Neural progenitor cell (in vitro differentiated cells): ENCODE results near the gene SMARCC2.

Source experiments
- CTCF ChIP-seq: fragments of 200-600 bp; sonication (generic); IDR thresholded peaks from 2 replicates; pipeline ENCODE4 v1.5.1; 2017; ENCODE audit warnings: antibody characterized with exemption, mild to moderate bottlenecking
- EZH2 ChIP-seq: fragments of 200-600 bp; sonication (generic); IDR thresholded peaks from 2 replicates; pipeline ENCODE4 v1.6.1; 2017; ENCODE audit warnings: antibody characterized with exemption, mild to moderate bottlenecking, moderate library complexity

- TF ChIP-seq CTCF (no peak), EZH2 (no peak)
Observed at GRCh38 chr12:56197921-56198635, 8.8 kb upstream of the SMARCC2 start.
